WTC11 (cell line): ENCODE measurements around the gene HERC2. TPM values are rescaled to one million over a fixed set of nuclear protein-coding genes. Genes with fewer than 3 reads are reported as not detected.

Experiments used
- ATAC-seq: fragments of 200-7000 bp; cut with Tn5 transposase; 2 replicates; pipeline ENCODE4 v1.10.0; 2021; ENCODE audit warnings: mild to moderate bottlenecking, moderate library complexity
- CTCF ChIA-PET: fragments of 300-600 bp; sonication (Branson Sonifier 250); formaldehyde crosslinking; loops from one replicate; lab custom pipeline; 2021; ENCODE audit warnings: antibody characterized with exemption; lab: Charles Lee
- POLR2A ChIA-PET: fragments of 350-600 bp; sonication (Branson Sonifier 250); formaldehyde crosslinking; loops from one replicate; lab custom pipeline; 2021; ENCODE audit warnings: antibody characterized with exemption; lab: Charles Lee
- DNase-seq: peaks from one replicate; pipeline ENCODE4 v3.0.0; 2021; ENCODE audit warnings: low spot score
- H3K27ac Mint-ChIP-seq: 2 replicates; pipeline ENCODE4 v1.8.0; 2021; ENCODE audit warnings: mixed read lengths
- H3K27me3 Mint-ChIP-seq: 2 replicates; pipeline ENCODE4 v1.8.0; 2021; ENCODE audit warnings: low read depth, mild to moderate bottlenecking, moderate library complexity, mixed read lengths
- H3K36me3 Mint-ChIP-seq: 2 replicates; pipeline ENCODE4 v1.8.0; 2021; ENCODE audit warnings: mixed read lengths
- H3K4me1 Mint-ChIP-seq: 2 replicates; pipeline ENCODE4 v1.8.0; 2022; ENCODE audit warnings: mixed read lengths
- H3K4me3 Mint-ChIP-seq: 2 replicates; pipeline ENCODE4 v1.8.0; 2021; ENCODE audit warnings: mild to moderate bottlenecking, moderate library complexity, mixed read lengths
- H3K9me3 Mint-ChIP-seq: 2 replicates; pipeline ENCODE4 v1.8.0; 2021; ENCODE audit warnings: mixed read lengths
- ELF4 ChIP-seq: sonication (generic); formaldehyde crosslinking; IDR thresholded peaks from 2 replicates; pipeline ENCODE4 v1.8.1; 2022; ENCODE audit warnings: low read depth, mild to moderate bottlenecking, moderate library complexity, missing genetic modification reagents
- FOXK1 ChIP-seq: sonication (generic); formaldehyde crosslinking; IDR thresholded peaks from 2 replicates; pipeline ENCODE4 v1.8.0; 2022; ENCODE audit warnings: mild to moderate bottlenecking, moderate library complexity, missing genetic modification reagents
- GTF2I ChIP-seq: fragments of 250-450 bp; sonication (Bioruptor Pico); conservative IDR thresholded peaks from 2 replicates; pipeline ENCODE4 v1.4.0; 2021; ENCODE audit warnings: mild to moderate bottlenecking
- JAZF1 ChIP-seq: fragments of 250-450 bp; sonication (Bioruptor Pico); IDR thresholded peaks from 2 replicates; pipeline ENCODE4 v1.9.0; 2021; ENCODE audit warnings: moderate library complexity, mild to moderate bottlenecking, inconsistent platforms
- KAT7 ChIP-seq: sonication (generic); formaldehyde crosslinking; IDR thresholded peaks from 2 replicates; pipeline ENCODE4 v1.8.1; 2023; ENCODE audit warnings: missing genetic modification reagents, mild to moderate bottlenecking, borderline replicate concordance
- MYBL2 ChIP-seq: sonication (generic); formaldehyde crosslinking; IDR thresholded peaks from 2 replicates; pipeline ENCODE4 v1.8.1; 2023; ENCODE audit warnings: mild to moderate bottlenecking, moderate library complexity, missing genetic modification reagents
- NFE2L1 ChIP-seq: sonication (generic); formaldehyde crosslinking; IDR thresholded peaks from 2 replicates; pipeline ENCODE4 v1.8.1; 2023; ENCODE audit warnings: missing genetic modification reagents
- NR1H2 ChIP-seq: sonication (generic); formaldehyde crosslinking; IDR thresholded peaks from 2 replicates; pipeline ENCODE4 v1.9.0; 2021; ENCODE audit warnings: mild to moderate bottlenecking, moderate library complexity, missing genetic modification reagents
- OVOL2 ChIP-seq: fragments of 250-450 bp; sonication (Bioruptor Pico); IDR thresholded peaks from 2 replicates; pipeline ENCODE4 v1.9.0; 2021; ENCODE audit warnings: mild to moderate bottlenecking, borderline replicate concordance
- PRRX2 ChIP-seq: fragments of 250-450 bp; sonication (Bioruptor Pico); IDR thresholded peaks from 2 replicates; pipeline ENCODE4 v1.8.0; 2021; ENCODE audit warnings: mild to moderate bottlenecking
- RORB ChIP-seq: fragments of 250-450 bp; sonication (Bioruptor Pico); IDR thresholded peaks from 2 replicates; pipeline ENCODE4 v1.9.0; 2021; ENCODE audit warnings: mild to moderate bottlenecking
- SMAD3 ChIP-seq: sonication (generic); formaldehyde crosslinking; IDR thresholded peaks from 2 replicates; pipeline ENCODE4 v1.8.0; 2022; ENCODE audit warnings: missing genetic modification reagents, mild to moderate bottlenecking, borderline replicate concordance
- TEAD1 ChIP-seq: sonication (generic); formaldehyde crosslinking; IDR thresholded peaks from 2 replicates; pipeline ENCODE4 v1.8.0; 2022; ENCODE audit warnings: mild to moderate bottlenecking, missing genetic modification reagents
- TEAD4 ChIP-seq: sonication (generic); formaldehyde crosslinking; IDR thresholded peaks from 2 replicates; pipeline ENCODE4 v1.8.0; 2022; ENCODE audit warnings: mild to moderate bottlenecking, missing genetic modification reagents
- TP53 ChIP-seq: sonication (generic); formaldehyde crosslinking; IDR thresholded peaks from 2 replicates; pipeline ENCODE4 v1.8.1; 2023; ENCODE audit warnings: mild to moderate bottlenecking, missing genetic modification reagents
- ZBTB21 ChIP-seq: sonication (generic); formaldehyde crosslinking; IDR thresholded peaks from 2 replicates; pipeline ENCODE4 v1.8.1; 2023; ENCODE audit warnings: mild to moderate bottlenecking, missing genetic modification reagents, borderline replicate concordance
- ZNF121 ChIP-seq: sonication (generic); formaldehyde crosslinking; IDR thresholded peaks from 2 replicates; pipeline ENCODE4 v1.8.0; 2023; ENCODE audit warnings: missing genetic modification reagents
- ZNF138 ChIP-seq: sonication (generic); formaldehyde crosslinking; conservative IDR thresholded peaks from 2 replicates; pipeline ENCODE4 v1.8.1; 2022; ENCODE audit warnings: mild to moderate bottlenecking, moderate library complexity, missing genetic modification reagents
- ZNF232 ChIP-seq: sonication (generic); formaldehyde crosslinking; IDR thresholded peaks from 2 replicates; pipeline ENCODE4 v1.8.0; 2022; ENCODE audit warnings: mild to moderate bottlenecking, missing genetic modification reagents
- ZNF263 ChIP-seq: sonication (generic); formaldehyde crosslinking; IDR thresholded peaks from 2 replicates; pipeline ENCODE4 v1.8.1; 2022; ENCODE audit warnings: low read depth, mild to moderate bottlenecking, moderate library complexity, missing genetic modification reagents
- total RNA-seq: library from RNA; stranded (reverse); gene quantifications from 3 replicates; pipeline ENCODE4 v1.2.3, GENCODE V29; 2021
- TF ChIP-seq, protein P1 (sequence below): fragments of 200-600 bp; IDR thresholded peaks from 2 replicates; pipeline ENCODE4 v1.8.0; 2022; ENCODE audit warnings: antibody characterized with exemption
- TF ChIP-seq, protein P2 (sequence below): sonication (generic); formaldehyde crosslinking; conservative IDR thresholded peaks from 2 replicates; pipeline ENCODE4 v1.8.1; 2023; ENCODE audit warnings: mild to moderate bottlenecking, low read depth, missing genetic modification reagents, moderate library complexity
- TF ChIP-seq, protein P3 (sequence below): sonication (generic); formaldehyde crosslinking; IDR thresholded peaks from 2 replicates; pipeline ENCODE4 v1.8.1; 2022; ENCODE audit warnings: low read depth, missing genetic modification reagents, borderline replicate concordance
- TF ChIP-seq, protein P4 (sequence below): sonication (generic); formaldehyde crosslinking; IDR thresholded peaks from 2 replicates; pipeline ENCODE4 v1.8.0; 2022; ENCODE audit warnings: mild to moderate bottlenecking, missing genetic modification reagents
- TF ChIP-seq, protein P5 (sequence below): fragments of 250-450 bp; sonication (Bioruptor Pico); IDR thresholded peaks from 2 replicates; pipeline ENCODE4 v1.9.0; 2021; ENCODE audit warnings: mild to moderate bottlenecking
- TF ChIP-seq, protein P6 (sequence below): fragments of 250-450 bp; sonication (Bioruptor Pico); IDR thresholded peaks from 2 replicates; pipeline ENCODE4 v1.9.0; 2021; ENCODE audit warnings: mild to moderate bottlenecking
- TF ChIP-seq, protein P7 (sequence below): sonication (generic); formaldehyde crosslinking; IDR thresholded peaks from 2 replicates; pipeline ENCODE4 v1.8.1; 2023; ENCODE audit warnings: mild to moderate bottlenecking, missing genetic modification reagents, moderate library complexity

The HERC2 gene
- total RNA-seq, 1 experiment from 2014 or later = 81.5 TPM

DNA sequence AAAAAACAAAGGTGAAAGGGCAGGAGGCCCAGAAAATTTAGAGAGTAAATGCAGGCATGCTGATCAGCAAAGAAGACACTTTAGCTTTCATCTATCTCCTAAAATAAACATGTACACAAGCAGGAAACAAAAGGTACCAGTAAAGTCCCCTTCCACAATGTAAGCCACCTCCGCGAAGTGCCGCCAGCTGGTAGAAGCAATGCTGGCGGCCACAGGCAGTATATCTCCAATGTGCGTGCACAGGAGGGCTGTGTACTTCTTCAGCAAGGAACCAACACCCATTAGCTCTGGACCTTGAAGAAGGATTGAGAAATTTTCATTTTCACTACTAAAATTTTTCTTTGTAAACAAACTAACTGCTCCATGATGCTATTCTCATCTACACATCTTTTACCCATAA is 75.4 kb downstream of the HERC2 start:
- no peak overlapping the region for H3K4me3 Mint-ChIP-seq
- CTCF ChIA-PET = no interaction called here
- POLR2A ChIA-PET = no interaction called here
- H3K4me1 Mint-ChIP-seq = no peaks in the 10 kb centered on the region
- H3K9me3 Mint-ChIP-seq = peaks cover 25% of the 10 kb centered on the region
- ATAC-seq (no peak), DNase-seq (no peak)
- no peak for TF ChIP-seq ELF4 (CRISPR knock-in tag)
- no peak for TF ChIP-seq SMAD3
- no peak for TF ChIP-seq ZNF263 (CRISPR knock-in tag)
- no peak for TF ChIP-seq JAZF1 (CRISPR knock-in tag)
- no peak for TF ChIP-seq FOXK1
- no peak for TF ChIP-seq PRRX2 (CRISPR knock-in tag)
- TF ChIP-seq TEAD1 = no peak
- no peak for TF ChIP-seq ZNF232 (CRISPR knock-in tag)
- TF ChIP-seq TP53 = no peak
- TF ChIP-seq NR1H2 = no peak
- TF ChIP-seq, protein P1, sequence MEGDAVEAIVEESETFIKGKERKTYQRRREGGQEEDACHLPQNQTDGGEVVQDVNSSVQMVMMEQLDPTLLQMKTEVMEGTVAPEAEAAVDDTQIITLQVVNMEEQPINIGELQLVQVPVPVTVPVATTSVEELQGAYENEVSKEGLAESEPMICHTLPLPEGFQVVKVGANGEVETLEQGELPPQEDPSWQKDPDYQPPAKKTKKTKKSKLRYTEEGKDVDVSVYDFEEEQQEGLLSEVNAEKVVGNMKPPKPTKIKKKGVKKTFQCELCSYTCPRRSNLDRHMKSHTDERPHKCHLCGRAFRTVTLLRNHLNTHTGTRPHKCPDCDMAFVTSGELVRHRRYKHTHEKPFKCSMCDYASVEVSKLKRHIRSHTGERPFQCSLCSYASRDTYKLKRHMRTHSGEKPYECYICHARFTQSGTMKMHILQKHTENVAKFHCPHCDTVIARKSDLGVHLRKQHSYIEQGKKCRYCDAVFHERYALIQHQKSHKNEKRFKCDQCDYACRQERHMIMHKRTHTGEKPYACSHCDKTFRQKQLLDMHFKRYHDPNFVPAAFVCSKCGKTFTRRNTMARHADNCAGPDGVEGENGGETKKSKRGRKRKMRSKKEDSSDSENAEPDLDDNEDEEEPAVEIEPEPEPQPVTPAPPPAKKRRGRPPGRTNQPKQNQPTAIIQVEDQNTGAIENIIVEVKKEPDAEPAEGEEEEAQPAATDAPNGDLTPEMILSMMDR = no peak
- TF ChIP-seq OVOL2 (CRISPR knock-in tag) = no peak
- TF ChIP-seq, protein P2, sequence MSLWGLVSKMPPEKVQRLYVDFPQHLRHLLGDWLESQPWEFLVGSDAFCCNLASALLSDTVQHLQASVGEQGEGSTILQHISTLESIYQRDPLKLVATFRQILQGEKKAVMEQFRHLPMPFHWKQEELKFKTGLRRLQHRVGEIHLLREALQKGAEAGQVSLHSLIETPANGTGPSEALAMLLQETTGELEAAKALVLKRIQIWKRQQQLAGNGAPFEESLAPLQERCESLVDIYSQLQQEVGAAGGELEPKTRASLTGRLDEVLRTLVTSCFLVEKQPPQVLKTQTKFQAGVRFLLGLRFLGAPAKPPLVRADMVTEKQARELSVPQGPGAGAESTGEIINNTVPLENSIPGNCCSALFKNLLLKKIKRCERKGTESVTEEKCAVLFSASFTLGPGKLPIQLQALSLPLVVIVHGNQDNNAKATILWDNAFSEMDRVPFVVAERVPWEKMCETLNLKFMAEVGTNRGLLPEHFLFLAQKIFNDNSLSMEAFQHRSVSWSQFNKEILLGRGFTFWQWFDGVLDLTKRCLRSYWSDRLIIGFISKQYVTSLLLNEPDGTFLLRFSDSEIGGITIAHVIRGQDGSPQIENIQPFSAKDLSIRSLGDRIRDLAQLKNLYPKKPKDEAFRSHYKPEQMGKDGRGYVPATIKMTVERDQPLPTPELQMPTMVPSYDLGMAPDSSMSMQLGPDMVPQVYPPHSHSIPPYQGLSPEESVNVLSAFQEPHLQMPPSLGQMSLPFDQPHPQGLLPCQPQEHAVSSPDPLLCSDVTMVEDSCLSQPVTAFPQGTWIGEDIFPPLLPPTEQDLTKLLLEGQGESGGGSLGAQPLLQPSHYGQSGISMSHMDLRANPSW (CRISPR knock-in tag) = no peak
- no peak for TF ChIP-seq RORB (CRISPR knock-in tag)
- TF ChIP-seq TEAD4 (CRISPR knock-in tag) = no peak
- peaks cover 79% of the 10 kb centered on the region for H3K36me3 Mint-ChIP-seq
- no peak overlapping the region for H3K27ac Mint-ChIP-seq
- no peaks in the 10 kb centered on the region for H3K27me3 Mint-ChIP-seq

DNA sequence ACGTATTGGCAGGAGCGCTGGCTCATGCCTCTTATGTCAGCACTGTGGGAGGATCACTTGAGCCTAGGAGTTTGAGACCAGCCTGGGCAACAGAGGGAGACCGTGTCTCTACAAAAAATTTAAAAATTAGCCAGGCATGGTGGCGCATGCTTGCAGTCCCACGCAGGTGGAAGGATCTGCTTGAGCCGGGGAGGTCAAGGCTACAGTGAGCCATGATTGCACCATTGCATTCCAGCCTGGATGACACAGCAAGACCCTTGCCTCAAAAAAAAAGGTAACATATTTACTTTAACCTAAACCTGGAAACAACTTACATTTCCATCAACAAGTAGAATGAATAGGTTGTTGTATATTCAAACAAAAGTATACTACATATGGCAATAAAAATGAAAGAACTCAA is 78.1 kb downstream of the HERC2 start:
- H3K9me3 Mint-ChIP-seq = peaks cover 21% of the 10 kb centered on the region
- TF ChIP-seq GTF2I (no peak), ZBTB21 (CRISPR knock-in tag) (no peak), NFE2L1 (CRISPR knock-in tag) (no peak), MYBL2 (no peak), KAT7 (CRISPR knock-in tag) (no peak), OVOL2 (CRISPR knock-in tag) (no peak), ZNF121 (CRISPR knock-in tag) (no peak), ZNF138 (CRISPR knock-in tag) (no peak)
- TF ChIP-seq, protein P3, sequence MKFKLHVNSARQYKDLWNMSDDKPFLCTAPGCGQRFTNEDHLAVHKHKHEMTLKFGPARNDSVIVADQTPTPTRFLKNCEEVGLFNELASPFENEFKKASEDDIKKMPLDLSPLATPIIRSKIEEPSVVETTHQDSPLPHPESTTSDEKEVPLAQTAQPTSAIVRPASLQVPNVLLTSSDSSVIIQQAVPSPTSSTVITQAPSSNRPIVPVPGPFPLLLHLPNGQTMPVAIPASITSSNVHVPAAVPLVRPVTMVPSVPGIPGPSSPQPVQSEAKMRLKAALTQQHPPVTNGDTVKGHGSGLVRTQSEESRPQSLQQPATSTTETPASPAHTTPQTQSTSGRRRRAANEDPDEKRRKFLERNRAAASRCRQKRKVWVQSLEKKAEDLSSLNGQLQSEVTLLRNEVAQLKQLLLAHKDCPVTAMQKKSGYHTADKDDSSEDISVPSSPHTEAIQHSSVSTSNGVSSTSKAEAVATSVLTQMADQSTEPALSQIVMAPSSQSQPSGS (CRISPR knock-in tag) = no peak
- TF ChIP-seq, protein P4, sequence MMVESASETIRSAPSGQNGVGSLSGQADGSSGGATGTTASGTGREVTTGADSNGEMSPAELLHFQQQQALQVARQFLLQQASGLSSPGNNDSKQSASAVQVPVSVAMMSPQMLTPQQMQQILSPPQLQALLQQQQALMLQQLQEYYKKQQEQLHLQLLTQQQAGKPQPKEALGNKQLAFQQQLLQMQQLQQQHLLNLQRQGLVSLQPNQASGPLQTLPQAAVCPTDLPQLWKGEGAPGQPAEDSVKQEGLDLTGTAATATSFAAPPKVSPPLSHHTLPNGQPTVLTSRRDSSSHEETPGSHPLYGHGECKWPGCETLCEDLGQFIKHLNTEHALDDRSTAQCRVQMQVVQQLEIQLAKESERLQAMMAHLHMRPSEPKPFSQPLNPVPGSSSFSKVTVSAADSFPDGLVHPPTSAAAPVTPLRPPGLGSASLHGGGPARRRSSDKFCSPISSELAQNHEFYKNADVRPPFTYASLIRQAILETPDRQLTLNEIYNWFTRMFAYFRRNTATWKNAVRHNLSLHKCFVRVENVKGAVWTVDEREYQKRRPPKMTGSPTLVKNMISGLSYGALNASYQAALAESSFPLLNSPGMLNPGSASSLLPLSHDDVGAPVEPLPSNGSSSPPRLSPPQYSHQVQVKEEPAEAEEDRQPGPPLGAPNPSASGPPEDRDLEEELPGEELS (CRISPR knock-in tag) = no peak
- TF ChIP-seq, protein P5, sequence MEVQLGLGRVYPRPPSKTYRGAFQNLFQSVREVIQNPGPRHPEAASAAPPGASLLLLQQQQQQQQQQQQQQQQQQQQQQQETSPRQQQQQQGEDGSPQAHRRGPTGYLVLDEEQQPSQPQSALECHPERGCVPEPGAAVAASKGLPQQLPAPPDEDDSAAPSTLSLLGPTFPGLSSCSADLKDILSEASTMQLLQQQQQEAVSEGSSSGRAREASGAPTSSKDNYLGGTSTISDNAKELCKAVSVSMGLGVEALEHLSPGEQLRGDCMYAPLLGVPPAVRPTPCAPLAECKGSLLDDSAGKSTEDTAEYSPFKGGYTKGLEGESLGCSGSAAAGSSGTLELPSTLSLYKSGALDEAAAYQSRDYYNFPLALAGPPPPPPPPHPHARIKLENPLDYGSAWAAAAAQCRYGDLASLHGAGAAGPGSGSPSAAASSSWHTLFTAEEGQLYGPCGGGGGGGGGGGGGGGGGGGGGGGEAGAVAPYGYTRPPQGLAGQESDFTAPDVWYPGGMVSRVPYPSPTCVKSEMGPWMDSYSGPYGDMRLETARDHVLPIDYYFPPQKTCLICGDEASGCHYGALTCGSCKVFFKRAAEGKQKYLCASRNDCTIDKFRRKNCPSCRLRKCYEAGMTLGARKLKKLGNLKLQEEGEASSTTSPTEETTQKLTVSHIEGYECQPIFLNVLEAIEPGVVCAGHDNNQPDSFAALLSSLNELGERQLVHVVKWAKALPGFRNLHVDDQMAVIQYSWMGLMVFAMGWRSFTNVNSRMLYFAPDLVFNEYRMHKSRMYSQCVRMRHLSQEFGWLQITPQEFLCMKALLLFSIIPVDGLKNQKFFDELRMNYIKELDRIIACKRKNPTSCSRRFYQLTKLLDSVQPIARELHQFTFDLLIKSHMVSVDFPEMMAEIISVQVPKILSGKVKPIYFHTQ (CRISPR knock-in tag) = no peak
- TF ChIP-seq, protein P6, sequence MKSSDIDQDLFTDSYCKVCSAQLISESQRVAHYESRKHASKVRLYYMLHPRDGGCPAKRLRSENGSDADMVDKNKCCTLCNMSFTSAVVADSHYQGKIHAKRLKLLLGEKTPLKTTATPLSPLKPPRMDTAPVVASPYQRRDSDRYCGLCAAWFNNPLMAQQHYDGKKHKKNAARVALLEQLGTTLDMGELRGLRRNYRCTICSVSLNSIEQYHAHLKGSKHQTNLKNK = no peak
- TF ChIP-seq, protein P7, sequence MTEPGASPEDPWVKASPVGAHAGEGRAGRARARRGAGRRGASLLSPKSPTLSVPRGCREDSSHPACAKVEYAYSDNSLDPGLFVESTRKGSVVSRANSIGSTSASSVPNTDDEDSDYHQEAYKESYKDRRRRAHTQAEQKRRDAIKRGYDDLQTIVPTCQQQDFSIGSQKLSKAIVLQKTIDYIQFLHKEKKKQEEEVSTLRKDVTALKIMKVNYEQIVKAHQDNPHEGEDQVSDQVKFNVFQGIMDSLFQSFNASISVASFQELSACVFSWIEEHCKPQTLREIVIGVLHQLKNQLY = no peak

More for the DNA sequence above, 78.1 kb downstream of the HERC2 start:
- POLR2A ChIA-PET = no interaction called here
- Mint-ChIP-seq H3K4me1 (no peaks in the 10 kb centered on the region), H3K4me3 (no peak overlapping the region), H3K27me3 (no peaks in the 10 kb centered on the region), H3K27ac (no peak overlapping the region), H3K36me3 (peaks cover 75% of the 10 kb centered on the region)
- ATAC-seq (no peak), DNase-seq (no peak)
- CTCF ChIA-PET = no interaction called here
